ENCODE data around the gene AR. TPM values are rescaled to one million over a fixed set of nuclear protein-coding genes. Genes with fewer than 3 reads are reported as not detected.

AR gene
- total RNA-seq, 4 donors from 2014 or later, result 4.3 to 10.4 (median 9.3) TPM

- H3K4me3 ChIP-seq (ENCODE audit: low read depth, poor library complexity, severe bottlenecking), result no peak overlapping the region
- DNase-seq (ENCODE audit: low spot score in 2 of 2), result no peak
- intact Hi-C loops (cut with DNase I; ENCODE audit: low total_unique reads), result no loop called here
- TF ChIP-seq POLR2A (IDR thresholded peaks at IDR 0.05) (no peak), CTCF (IDR thresholded peaks at IDR 0.05) (no peak)
- WGBS, 2 donors, result 58 to 77% methylated on average over 2 of the region's 2 CpGs
Observed at GRCh38 chrX:67732864-67733263, 189.0 kb downstream of the AR start.

- DNase-seq (ENCODE audit: low spot score in 2 of 2), result no peak
- no peak for TF ChIP-seq POLR2A (IDR thresholded peaks at IDR 0.05)
- TF ChIP-seq CTCF (IDR thresholded peaks at IDR 0.05), result no peak
- WGBS, 2 donors, result 64 to 68% methylated on average over 2 of the region's 2 CpGs
- no peak overlapping the region for H3K4me3 ChIP-seq (ENCODE audit: low read depth, poor library complexity, severe bottlenecking)
- intact Hi-C loops (cut with DNase I; ENCODE audit: low total_unique reads), result no loop called here
Observed at GRCh38 chrX:67734111-67734753, 190.4 kb downstream of the AR start.

GRCh38 chrX:67749536-67749935, 205.7 kb downstream of the AR start:
- H3K4me3 ChIP-seq (ENCODE audit: low read depth, poor library complexity, severe bottlenecking), result no peak overlapping the region
- no peak for TF ChIP-seq CTCF (IDR thresholded peaks at IDR 0.05)
- no peak for TF ChIP-seq POLR2A (IDR thresholded peaks at IDR 0.05)
- whole genome bisulfite sequencing, 2 donors, result 59 to 78% methylated on average over 2 of the region's 2 CpGs
- intact Hi-C loops (cut with DNase I; ENCODE audit: low total_unique reads), result no loop called here
- DNase-seq (ENCODE audit: low spot score in 2 of 2), result no peak

- WGBS, 2 donors, result 48 to 63% methylated on average over 2 of the region's 2 CpGs
- no peak for DNase-seq (ENCODE audit: low spot score in 2 of 2)
- H3K4me3 ChIP-seq (ENCODE audit: low read depth, poor library complexity, severe bottlenecking), result no peak overlapping the region
- intact Hi-C loops (cut with DNase I; ENCODE audit: low total_unique reads), result no loop called here
- no peak for TF ChIP-seq CTCF (IDR thresholded peaks at IDR 0.05)
- no peak for TF ChIP-seq POLR2A (IDR thresholded peaks at IDR 0.05)
Observed at GRCh38 chrX:67750694-67751093, 206.9 kb downstream of the AR start.

GRCh38 chrX:67759018-67759417, 215.2 kb downstream of the AR start:
- TF ChIP-seq CTCF (IDR thresholded peaks at IDR 0.05), result no peak
- no peak for TF ChIP-seq POLR2A (IDR thresholded peaks at IDR 0.05)
- DNase-seq (ENCODE audit: low spot score in 2 of 2), result no peak
- no peak overlapping the region for H3K4me3 ChIP-seq (ENCODE audit: low read depth, poor library complexity, severe bottlenecking)
- 93 to 100% methylated on average over 1 of the region's 1 CpG for WGBS, 2 donors
- intact Hi-C loops (cut with DNase I; ENCODE audit: low total_unique reads), result no loop called here

GRCh38 chrX:67777148-67777547, 233.3 kb downstream of the AR start:
- TF ChIP-seq CTCF (IDR thresholded peaks at IDR 0.05), result no peak
- no peak for TF ChIP-seq POLR2A (IDR thresholded peaks at IDR 0.05)
- DNase-seq (ENCODE audit: low spot score in 2 of 2), result no peak
- H3K4me3 ChIP-seq (ENCODE audit: low read depth, poor library complexity, severe bottlenecking), result no peak overlapping the region
- intact Hi-C loops (cut with DNase I; ENCODE audit: low total_unique reads), result no loop called here
